Bladder microvascular endothelial cell (primary cell): Measurements from ENCODE around the gene NPAS4. TPM values are rescaled to one million over a fixed set of nuclear protein-coding genes. Genes with fewer than 3 reads are reported as not detected.

Experiments used
- total RNA-seq: library from RNA; depleted of rRNA; stranded (reverse); fragments of >200 nt; gene quantifications from 2 replicates; pipeline ENCODE4 v1.2.3, GENCODE V29; 2014

Gene NPAS4
- total RNA-seq = not detected in 2 replicates

GRCh38 chr11:66420671-66421476 is at the start of gene NPAS4:
TSS of gene NPAS4 (plus strand) at chr11:66421035. CDS start at chr11:66421180, 145 bp downstream.

DNA sequence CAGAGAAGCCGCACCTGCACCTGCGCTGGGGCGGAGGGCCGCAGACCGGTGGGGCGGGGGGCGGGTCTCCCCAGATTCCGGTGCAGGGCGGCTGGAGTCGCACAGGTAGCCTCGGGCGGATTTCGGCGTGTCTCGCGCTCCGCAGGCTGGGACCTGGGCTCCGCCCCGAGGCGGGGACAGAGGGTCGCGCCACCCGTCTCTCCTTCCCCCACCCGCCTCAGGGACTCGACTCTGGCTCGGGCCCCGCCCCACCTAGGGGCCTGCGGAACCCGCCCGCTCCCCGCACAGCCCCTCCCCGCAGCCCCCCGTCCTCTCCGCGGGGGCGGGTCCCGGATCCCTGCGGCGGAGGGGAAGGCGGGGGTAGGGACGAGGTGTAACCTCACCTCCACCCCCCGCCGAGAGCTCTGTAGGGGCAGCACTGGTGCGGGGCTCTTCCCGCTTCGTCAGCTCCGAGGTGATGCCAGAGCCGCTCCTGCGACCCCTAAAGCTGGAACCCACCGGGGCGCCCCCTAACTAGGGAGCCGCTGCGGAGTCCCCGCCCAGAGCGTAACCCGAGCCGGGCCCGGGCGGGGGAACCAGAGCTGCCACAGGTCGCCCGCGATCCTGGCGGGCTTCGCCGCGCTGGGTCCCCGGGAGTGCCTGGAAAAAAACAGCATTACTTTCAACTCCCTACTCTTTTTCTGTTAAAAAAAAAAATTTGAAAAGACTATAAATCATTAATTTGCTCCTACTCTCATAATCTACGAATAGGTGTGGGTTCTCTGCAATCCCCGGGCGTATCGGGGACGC is 49.0 kb upstream of the NPAS4 start, which contains the start of gene SLC29A2:
SLC29A2 (minus strand) TSS at position 134 of the 789 bp plus-strand sequence. CDS start 169 bp downstream, outside the sequence.

DNA sequence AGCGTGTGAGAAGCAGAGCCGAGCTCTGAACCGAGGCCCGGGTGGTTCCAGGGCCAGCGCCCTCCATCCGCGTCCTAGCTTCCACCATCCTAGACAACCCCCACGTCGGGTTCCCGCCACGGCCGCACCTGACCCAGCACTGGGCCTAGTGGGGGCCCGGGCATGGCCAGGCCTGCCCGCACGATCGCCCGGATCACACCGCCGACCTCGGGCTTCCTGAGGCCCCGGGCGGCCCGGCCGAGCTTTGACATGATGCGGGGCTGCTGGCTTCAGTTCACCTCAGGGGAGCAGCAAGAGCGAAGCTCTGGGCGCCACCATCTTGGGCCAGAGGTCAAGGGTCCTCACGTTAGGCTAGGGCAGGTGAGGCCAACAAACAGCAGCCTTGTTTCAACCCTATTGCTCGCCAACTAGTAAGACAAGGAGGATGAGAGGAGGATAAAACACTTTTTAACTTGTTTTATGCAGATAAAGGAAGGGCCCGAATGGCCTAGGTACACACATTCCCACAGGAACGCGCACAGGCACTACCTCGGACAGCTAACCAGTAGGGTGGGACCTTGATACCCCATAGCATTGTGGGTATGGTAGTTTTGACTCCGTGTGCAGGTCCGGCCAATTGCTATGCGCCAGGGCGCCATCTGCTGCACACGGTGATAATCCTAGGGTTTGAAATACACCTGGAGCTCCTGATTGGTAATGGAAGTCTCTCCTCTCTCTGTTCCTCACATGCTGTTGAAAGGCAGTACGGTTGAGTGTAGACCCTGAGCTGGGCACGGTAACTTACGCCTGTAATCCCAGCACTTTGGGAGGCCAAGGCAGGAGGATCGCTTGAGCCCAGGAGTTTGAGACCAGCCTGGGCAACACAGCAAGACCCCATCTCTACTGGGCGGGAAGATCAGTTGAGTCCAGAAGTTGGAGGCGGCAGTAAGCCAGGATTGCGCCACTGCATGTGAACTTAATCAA is 17.9 kb downstream of the NPAS4 start, which contains the start of gene MRPL11:
MRPL11 (minus strand) TSS at position 345 of the 963 bp plus-strand sequence; CDS start at position 251, 94 bp downstream.

GRCh38 chr11:66466225-66467033 is 45.6 kb downstream of the NPAS4 start, which contains the start of gene PELI3:
TSS of gene PELI3 (plus strand) at chr11:66466905. CDS start at chr11:66468129, 1,224 bp downstream.

Other genes with a start within 250 kb of the NPAS4 start
- 11.2 and 25.1 TPM in 2 replicates for gene KLC2, start 163.3 kb upstream of the NPAS4 start, total RNA-seq
- 75.1 and 116 TPM in 2 replicates for gene RAB1B, start 152.4 kb upstream of the NPAS4 start, total RNA-seq
- not detected in 2 replicates for gene CNIH2, start 142.9 kb upstream of the NPAS4 start, total RNA-seq
- gene YIF1A, start 131.9 kb upstream of the NPAS4 start, total RNA-seq = 106 and 124 TPM in 2 replicates
- gene TMEM151A, start 129.1 kb upstream of the NPAS4 start, total RNA-seq = under 0.01 TPM in 1 of 2 replicates, not detected in the other
- gene CD248, start 104.0 kb upstream of the NPAS4 start, total RNA-seq = 0.25 and 1.3 TPM in 2 replicates
- gene RIN1, start 84.6 kb upstream of the NPAS4 start, total RNA-seq = 2.9 and 4.0 TPM in 2 replicates
- gene BRMS1, start 75.9 kb upstream of the NPAS4 start, total RNA-seq = 57.6 and 64.3 TPM in 2 replicates
- gene B4GAT1, start 73.4 kb upstream of the NPAS4 start, total RNA-seq = 13.4 and 23.8 TPM in 2 replicates
- gene SLC29A2, start 49.3 kb upstream of the NPAS4 start, total RNA-seq = 0.16 and 1.3 TPM in 2 replicates
- gene MRPL11, start 17.8 kb downstream of the NPAS4 start, total RNA-seq = 34.9 and 46.1 TPM in 2 replicates
- gene PELI3, start 45.9 kb downstream of the NPAS4 start, total RNA-seq = 2.4 and 5.7 TPM in 2 replicates
- gene DPP3, start 59.4 kb downstream of the NPAS4 start, total RNA-seq = 52.9 and 65.8 TPM in 2 replicates
- gene BBS1, start 89.6 kb downstream of the NPAS4 start, total RNA-seq = 12.5 and 26.4 TPM in 2 replicates
- 8.9 and 17.6 TPM in 2 replicates for gene ZDHHC24, start 125.0 kb downstream of the NPAS4 start, total RNA-seq
- under 0.01 and 0.06 TPM in 2 replicates for gene ACTN3, start 125.9 kb downstream of the NPAS4 start, total RNA-seq
- 16.7 and 31.8 TPM in 2 replicates for gene CTSF, start 147.6 kb downstream of the NPAS4 start, total RNA-seq
- gene CCDC87, start 172.0 kb downstream of the NPAS4 start, total RNA-seq = under 0.01 and 0.13 TPM in 2 replicates
- 28.1 and 29.3 TPM in 2 replicates for gene CCS, start 172.2 kb downstream of the NPAS4 start, total RNA-seq
- gene RBM14, start 195.6 kb downstream of the NPAS4 start, total RNA-seq = 19.6 and 34.4 TPM in 2 replicates
- 102 and 182 TPM in 2 replicates for gene RBM4, start 217.7 kb downstream of the NPAS4 start, total RNA-seq